B cell (primary cell): ENCODE measurements around the gene VENTX. TPM values are rescaled to one million over a fixed set of nuclear protein-coding genes. Genes with fewer than 3 reads are reported as not detected.

ENCODE experiments used
- ATAC-seq: fragments of 200-7000 bp; cut with Tn5 transposase; one replicate; pipeline ENCODE4 v1.10.0; 2021; ENCODE audit warnings: low read depth, mild to moderate bottlenecking, moderate number of reproducible peaks, moderate library complexity
- CTCF ChIA-PET: fragments of 350-600 bp; sonication (Branson Sonifier 250); formaldehyde crosslinking; loops from one replicate; lab custom pipeline; 2021; ENCODE audit warnings: antibody characterized with exemption, inconsistent platforms; lab: Charles Lee
- POLR2A ChIA-PET: fragments of 350-600 bp; sonication (Branson Sonifier 250); formaldehyde crosslinking; loops from one replicate; lab custom pipeline; 2021; ENCODE audit warnings: antibody characterized with exemption; lab: Charles Lee
- DNase-seq: peaks from one replicate; pipeline ENCODE4 v3.0.0; 2013
- H2AFZ ChIP-seq: 2 replicates; pipeline ENCODE4 v1.6.1; 2012; ENCODE audit warnings: mild to moderate bottlenecking, low read depth, low read length; ENCODE audit not compliant: insufficient read depth, poor library complexity, severe bottlenecking
- H3K27ac ChIP-seq, 2 donors: 1 replicate in 1 of 2; 2 replicates in 1 of 2; pipeline ENCODE4 v1.5.1; 2012 to 2013; ENCODE audit warnings: low read length in 2 of 2, mild to moderate bottlenecking in 2 of 2, moderate library complexity in 1 of 2
- H3K27me3 ChIP-seq, 4 experiments: fragments of 200-600 bp in 1 of 4; sonication (generic) in 1 of 4; replicated peaks in 1 of 4; 1 replicate in 2 of 4; 2 replicates in 2 of 4; pipeline versions ENCODE4 v1.6.1 to v1.7.0; 2013 to 2016; ENCODE audit warnings: low read length in 3 of 4, mild to moderate bottlenecking in 2 of 4, mixed read lengths in 1 of 4, moderate library complexity in 1 of 4; ENCODE audit not compliant: insufficient read depth in 4 of 4, control insufficient read depth in 3 of 4; ENCODE audit errors: control extremely low read depth in 1 of 4
- H3K36me3 ChIP-seq, 2 experiments: replicated peaks in 1 of 2; 1 replicate in 1 of 2; 2 replicates in 1 of 2; pipeline versions ENCODE4 v1.6.1 to v1.7.1; 2013; ENCODE audit warnings: low read length in 1 of 2; ENCODE audit not compliant: insufficient read depth in 2 of 2, control insufficient read depth in 1 of 2; ENCODE audit errors: control extremely low read depth in 1 of 2, extremely low read depth in 1 of 2
- H3K4me1 ChIP-seq, 2 donors: fragments of 200-600 bp in 1 of 2; sonication (generic) in 1 of 2; 1 replicate in 1 of 2; 2 replicates in 1 of 2; pipeline versions ENCODE4 v1.5.1 to v1.6.1; 2013 to 2017; ENCODE audit warnings: low read length in 2 of 2; ENCODE audit not compliant: control insufficient read depth in 2 of 2, insufficient read depth in 2 of 2
- H3K4me2 ChIP-seq: replicated peaks from 2 replicates; pipeline ENCODE3; 2012; ENCODE audit warnings: mild to moderate bottlenecking, low read depth, low read length; ENCODE audit not compliant: poor library complexity, severe bottlenecking
- H3K4me3 ChIP-seq, 5 experiments: fragments of 200-600 bp in 1 of 5; sonication (generic) in 1 of 5; 1 replicate in 3 of 5; 2 replicates in 2 of 5; pipeline versions ENCODE4 v1.5.1 to v1.7.0; 2011 to 2016; ENCODE audit warnings: low read length in 4 of 5, mild to moderate bottlenecking in 4 of 5, low read depth in 2 of 5, control low read depth in 1 of 5, moderate library complexity in 1 of 5; ENCODE audit not compliant: insufficient read depth in 1 of 5; ENCODE audit errors: control extremely low read depth in 1 of 5, extremely low read depth in 1 of 5
- H3K79me2 ChIP-seq: fragments of 200-600 bp; sonication (generic); one replicate; pipeline ENCODE4 v1.6.0; 2016; ENCODE audit warnings: low read length; ENCODE audit not compliant: control insufficient read depth, insufficient read depth
- H3K9ac ChIP-seq: fragments of 200-600 bp; sonication (generic); 2 replicates; pipeline ENCODE4 v1.6.1; 2017; ENCODE audit warnings: mild to moderate bottlenecking, low read length, moderate library complexity
- H3K9me3 ChIP-seq, 3 donors: one replicate each; pipeline versions ENCODE4 v1.6.1 to v1.7.1; 2013; ENCODE audit warnings: low read length in 2 of 3; ENCODE audit not compliant: control insufficient read depth in 2 of 3, insufficient read depth in 1 of 3; ENCODE audit errors: control extremely low read depth in 1 of 3
- H4K20me1 ChIP-seq: 2 replicates; pipeline ENCODE4 v1.6.0; 2012; ENCODE audit warnings: mild to moderate bottlenecking, low read length; ENCODE audit not compliant: insufficient read depth, control insufficient read depth, poor library complexity, severe bottlenecking
- H3K27ac Mint-ChIP-seq: one replicate; pipeline ENCODE4 v1.8.0; 2021; ENCODE audit warnings: mixed read lengths
- H3K27me3 Mint-ChIP-seq: one replicate; pipeline ENCODE4 v1.8.0; 2021; ENCODE audit warnings: mixed read lengths
- H3K4me1 Mint-ChIP-seq: one replicate; pipeline ENCODE4 v1.8.0; 2021; ENCODE audit warnings: mixed read lengths
- H3K4me3 Mint-ChIP-seq: one replicate; pipeline ENCODE4 v1.8.0; 2021; ENCODE audit warnings: mixed read lengths
- H3K9me3 Mint-ChIP-seq: one replicate; pipeline ENCODE4 v1.8.0; 2022; ENCODE audit warnings: mixed read lengths; ENCODE audit not compliant: insufficient read depth
- EZH2 ChIP-seq: IDR thresholded peaks from 2 replicates; pipeline ENCODE4 v1.6.1; 2012; ENCODE audit warnings: borderline replicate concordance, low read depth, mild to moderate bottlenecking, moderate library complexity, low read length; ENCODE audit not compliant: insufficient read depth, poor library complexity, severe bottlenecking
- WGBS: methylation state at CpG from one replicate; pipeline ENCODE4 v1.1.5; 2013; ENCODE audit warnings: missing lambda C conversion rate; ENCODE audit not compliant: insufficient coverage; 5-methylcytosine and 5-hydroxymethylcytosine counted together
- intact Hi-C: fragments of 100-400 bp; cut with micrococcal nuclease; formaldehyde crosslinking; loops from one replicate; pipeline ENCODE4 v1.10.0; 2022
- polyA plus RNA-seq: library from polyadenylated mRNA; depleted of rRNA; stranded (reverse); fragments of >200 nt; gene quantifications from 2 replicates; pipeline ENCODE4 v1.2.3, GENCODE V29; 2012
- total RNA-seq, 2 donors: library from RNA; stranded (reverse); fragments of 120-200 nt in 1 of 2; gene quantifications; 1 replicate in 1 of 2; 2 replicates in 1 of 2; pipeline versions ENCODE4 v1.2.3 to v1.2.4, GENCODE V29; 2013 to 2022
- TF ChIP-seq, protein P1 (sequence below): fragments of 200-600 bp; IDR thresholded peaks from one replicate; pipeline ENCODE4 v1.8.0; 2022; ENCODE audit warnings: antibody characterized with exemption, mild to moderate bottlenecking

Gene VENTX
- total and polyA plus RNA-seq, 2 donors (not counting 1 experiment from before 2014, with no cell fraction given): 0.82 TPM; not detected in 1

DNA sequence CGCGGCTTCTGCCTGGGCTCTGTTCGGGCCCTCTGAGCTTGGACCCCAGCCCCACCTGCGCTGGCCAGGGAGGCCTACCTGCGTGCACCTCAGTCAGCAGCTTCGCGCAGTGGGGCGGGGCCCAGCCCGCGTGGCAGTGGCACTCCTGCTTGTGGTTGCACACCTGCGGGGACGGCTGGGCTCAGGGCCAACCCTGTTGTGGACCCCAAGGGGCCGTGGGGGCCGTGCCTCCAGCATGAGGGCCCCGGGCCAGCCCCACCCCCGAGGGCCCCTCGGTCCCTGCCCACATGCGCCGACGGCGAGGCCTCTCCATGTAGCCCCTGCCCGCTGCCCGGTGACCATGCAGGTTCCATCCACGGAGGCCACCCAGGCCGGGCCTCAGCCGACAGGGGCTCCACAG, 31.7 kb downstream of the VENTX start:
- CTCF ChIA-PET: no interaction called here

DNA sequence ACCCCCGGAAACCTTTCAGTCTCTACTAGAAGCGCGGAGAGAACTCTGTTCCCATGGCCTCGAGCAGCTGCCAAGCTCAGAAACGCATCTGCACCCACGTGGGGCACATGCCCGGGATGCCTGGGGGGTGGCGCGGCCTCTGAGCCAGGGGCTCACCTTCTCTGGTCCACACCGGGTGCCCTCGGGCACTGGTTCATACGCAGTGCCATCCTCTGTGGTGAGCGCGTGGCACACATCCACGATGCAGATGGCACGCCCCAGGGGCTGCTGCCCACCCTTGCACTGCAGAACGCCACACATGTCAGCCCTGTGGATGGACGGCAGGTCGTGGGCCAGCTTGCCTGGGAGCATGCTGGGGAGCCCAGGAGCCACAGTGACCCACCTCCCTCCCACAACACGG, 32.5 kb downstream of the VENTX start:
- H3K4me2 ChIP-seq: no peak overlapping the region
- no peak overlapping the region for H3K4me3 ChIP-seq
- H3K4me3 Mint-ChIP-seq: no peak overlapping the region
- WGBS: 85% methylated on average over 20 of the region's 20 CpGs
- peaks cover 36% of the 10 kb centered on the region for H4K20me1 ChIP-seq
- TF ChIP-seq, protein P1, sequence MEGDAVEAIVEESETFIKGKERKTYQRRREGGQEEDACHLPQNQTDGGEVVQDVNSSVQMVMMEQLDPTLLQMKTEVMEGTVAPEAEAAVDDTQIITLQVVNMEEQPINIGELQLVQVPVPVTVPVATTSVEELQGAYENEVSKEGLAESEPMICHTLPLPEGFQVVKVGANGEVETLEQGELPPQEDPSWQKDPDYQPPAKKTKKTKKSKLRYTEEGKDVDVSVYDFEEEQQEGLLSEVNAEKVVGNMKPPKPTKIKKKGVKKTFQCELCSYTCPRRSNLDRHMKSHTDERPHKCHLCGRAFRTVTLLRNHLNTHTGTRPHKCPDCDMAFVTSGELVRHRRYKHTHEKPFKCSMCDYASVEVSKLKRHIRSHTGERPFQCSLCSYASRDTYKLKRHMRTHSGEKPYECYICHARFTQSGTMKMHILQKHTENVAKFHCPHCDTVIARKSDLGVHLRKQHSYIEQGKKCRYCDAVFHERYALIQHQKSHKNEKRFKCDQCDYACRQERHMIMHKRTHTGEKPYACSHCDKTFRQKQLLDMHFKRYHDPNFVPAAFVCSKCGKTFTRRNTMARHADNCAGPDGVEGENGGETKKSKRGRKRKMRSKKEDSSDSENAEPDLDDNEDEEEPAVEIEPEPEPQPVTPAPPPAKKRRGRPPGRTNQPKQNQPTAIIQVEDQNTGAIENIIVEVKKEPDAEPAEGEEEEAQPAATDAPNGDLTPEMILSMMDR: no peak
- TF ChIP-seq EZH2: no peak
- intact Hi-C loops: loop anchor here (10.0 kb wide), 1 partner anchor 125 kb away; no protein-coding TSS in a partner anchor
- no peak for DNase-seq
- H3K27ac ChIP-seq: no peak overlapping the region
- peaks cover 0 to 71% of the 10 kb centered on the region in 2 experiments for H3K36me3 ChIP-seq
- peaks cover 5 to 20% of the 10 kb centered on the region in 2 donors for H3K4me1 ChIP-seq
- H3K4me1 Mint-ChIP-seq: peaks cover 15% of the 10 kb centered on the region
- ATAC-seq: no peak
- H3K9ac ChIP-seq: no peak overlapping the region
- H3K27me3 ChIP-seq: no peaks in the 10 kb centered on the region
- H3K79me2 ChIP-seq: peaks cover under 1% of the 10 kb centered on the region
- no peaks in the 10 kb centered on the region for H3K9me3 ChIP-seq
- no peaks in the 10 kb centered on the region for H3K27me3 Mint-ChIP-seq
- ChIA-PET POLR2A (no interaction called here), CTCF (no interaction called here)
- no peaks in the 10 kb centered on the region for H3K9me3 Mint-ChIP-seq
- no peak overlapping the region for H2AFZ ChIP-seq
- H3K27ac Mint-ChIP-seq: no peak overlapping the region

More for the DNA sequence above, 31.7 kb downstream of the VENTX start:
- Histone ChIP-seq H3K27me3 (no peaks in the 10 kb centered on the region), H4K20me1 (peaks cover 36% of the 10 kb centered on the region), H3K79me2 (no peaks in the 10 kb centered on the region), H3K9me3 (no peaks in the 10 kb centered on the region), H3K27ac (no peak overlapping the region), H2AFZ (no peak overlapping the region), H3K4me2 (no peak overlapping the region), H3K4me1 (peaks cover 4 to 21% of the 10 kb centered on the region in 2 donors), H3K4me3 (no peak overlapping the region), H3K9ac (no peak overlapping the region), H3K36me3 (peaks cover 0 to 71% of the 10 kb centered on the region in 2 experiments)
- POLR2A ChIA-PET: no interaction called here
- no peak for DNase-seq
- no peak overlapping the region for H3K27ac Mint-ChIP-seq
- intact Hi-C loops: no loop called here
- H3K9me3 Mint-ChIP-seq: no peaks in the 10 kb centered on the region
- ATAC-seq: no peak
- WGBS: 83% methylated on average over 26 of the region's 26 CpGs
- no peaks in the 10 kb centered on the region for H3K27me3 Mint-ChIP-seq
- no peak overlapping the region for H3K4me3 Mint-ChIP-seq
- peaks cover 14% of the 10 kb centered on the region for H3K4me1 Mint-ChIP-seq
- no peak for TF ChIP-seq EZH2
- TF ChIP-seq, protein P1: no peak
